ENCODE measurements around the gene TLN1. TPM values are rescaled to one million over a fixed set of nuclear protein-coding genes. Genes with fewer than 3 reads are reported as not detected.

Gene TLN1
- total and polyA plus RNA-seq, 7 donors = 45.0 to 609 (median 354) TPM

- peak within 1 kb of the TSS; percentile 88 to 97 (median 94) for H3K4me3 ChIP-seq
- peak; percentile 96 to 100 (median 99) for TF ChIP-seq POLR2AphosphoS5 (IDR thresholded peaks at IDR 0.05)
- TF ChIP-seq, protein P1, sequence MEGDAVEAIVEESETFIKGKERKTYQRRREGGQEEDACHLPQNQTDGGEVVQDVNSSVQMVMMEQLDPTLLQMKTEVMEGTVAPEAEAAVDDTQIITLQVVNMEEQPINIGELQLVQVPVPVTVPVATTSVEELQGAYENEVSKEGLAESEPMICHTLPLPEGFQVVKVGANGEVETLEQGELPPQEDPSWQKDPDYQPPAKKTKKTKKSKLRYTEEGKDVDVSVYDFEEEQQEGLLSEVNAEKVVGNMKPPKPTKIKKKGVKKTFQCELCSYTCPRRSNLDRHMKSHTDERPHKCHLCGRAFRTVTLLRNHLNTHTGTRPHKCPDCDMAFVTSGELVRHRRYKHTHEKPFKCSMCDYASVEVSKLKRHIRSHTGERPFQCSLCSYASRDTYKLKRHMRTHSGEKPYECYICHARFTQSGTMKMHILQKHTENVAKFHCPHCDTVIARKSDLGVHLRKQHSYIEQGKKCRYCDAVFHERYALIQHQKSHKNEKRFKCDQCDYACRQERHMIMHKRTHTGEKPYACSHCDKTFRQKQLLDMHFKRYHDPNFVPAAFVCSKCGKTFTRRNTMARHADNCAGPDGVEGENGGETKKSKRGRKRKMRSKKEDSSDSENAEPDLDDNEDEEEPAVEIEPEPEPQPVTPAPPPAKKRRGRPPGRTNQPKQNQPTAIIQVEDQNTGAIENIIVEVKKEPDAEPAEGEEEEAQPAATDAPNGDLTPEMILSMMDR (IDR thresholded peaks at IDR 0.05) = peak in 1 of 4 experiments; percentile 11
- TF ChIP-seq EP300 (IDR thresholded peaks at IDR 0.05) = peak in 3 of 4 donors; percentile 10 to 47 (median 35)
- TF ChIP-seq POLR2A (IDR thresholded peaks at IDR 0.05) = peak; percentile 91 to 97
- peak; percentile 96 for DNase-seq
- no peaks in the 10 kb centered on the region for H3K27me3 ChIP-seq
- H3K36me3 ChIP-seq = peaks cover 9 to 44% (median 29%) of the 10 kb centered on the region in 4 donors
- WGBS, 2 donors = 36 to 41% methylated on average over 61 of the region's 61 CpGs
- H3K27ac ChIP-seq = peak within 1 kb of the TSS; percentile 95 to 100 (median 98)
- H3K9me3 ChIP-seq = no peaks in the 10 kb centered on the region
- peaks cover 0 to 46% (median 30%) of the 10 kb centered on the region in 4 donors for H3K4me1 ChIP-seq
- intact Hi-C loops (cut with DNase I) = loop anchor here (1.0 kb wide), 3 partner anchors 24 to 39 kb away; partner anchors contain the start of gene ARHGEF39
These were observed 42.3 kb downstream of the TLN1 start, which contains the start of gene TPM2 for GRCh38 chr9:35689542-35690293. Gene TPM2 (minus strand): TSS chr9:35689925. CDS start chr9:35689817, 108 bp downstream.

GRCh38 chr9:35688558-35689541 lies 43.1 kb downstream of the TLN1 start:
- Histone ChIP-seq H3K9me3 (no peaks in the 10 kb centered on the region), H3K27me3 (no peaks in the 10 kb centered on the region), H3K36me3 (peaks cover 16 to 52% (median 38%) of the 10 kb centered on the region in 4 donors), H3K4me3 (peak overlapping the region; percentile 88 to 97 (median 94)), H3K27ac (peak overlapping the region; percentile 95 to 100 (median 98)), H3K4me1 (peaks cover 0 to 54% (median 35%) of the 10 kb centered on the region in 4 donors)
- 70 to 82% methylated on average over 12 of the region's 12 CpGs for whole genome bisulfite sequencing, 2 donors
- intact Hi-C loops (cut with DNase I) = loop anchor here (1.0 kb wide), 1 partner anchor 24 kb away; the partner anchor contains the start of gene ARHGEF39
- TF ChIP-seq POLR2AphosphoS5 (IDR thresholded peaks at IDR 0.05) = peak in 1 of 4 donors; percentile 4
- TF ChIP-seq, protein P1 (IDR thresholded peaks at IDR 0.05) = no peak
- DNase-seq = no peak

DNA sequence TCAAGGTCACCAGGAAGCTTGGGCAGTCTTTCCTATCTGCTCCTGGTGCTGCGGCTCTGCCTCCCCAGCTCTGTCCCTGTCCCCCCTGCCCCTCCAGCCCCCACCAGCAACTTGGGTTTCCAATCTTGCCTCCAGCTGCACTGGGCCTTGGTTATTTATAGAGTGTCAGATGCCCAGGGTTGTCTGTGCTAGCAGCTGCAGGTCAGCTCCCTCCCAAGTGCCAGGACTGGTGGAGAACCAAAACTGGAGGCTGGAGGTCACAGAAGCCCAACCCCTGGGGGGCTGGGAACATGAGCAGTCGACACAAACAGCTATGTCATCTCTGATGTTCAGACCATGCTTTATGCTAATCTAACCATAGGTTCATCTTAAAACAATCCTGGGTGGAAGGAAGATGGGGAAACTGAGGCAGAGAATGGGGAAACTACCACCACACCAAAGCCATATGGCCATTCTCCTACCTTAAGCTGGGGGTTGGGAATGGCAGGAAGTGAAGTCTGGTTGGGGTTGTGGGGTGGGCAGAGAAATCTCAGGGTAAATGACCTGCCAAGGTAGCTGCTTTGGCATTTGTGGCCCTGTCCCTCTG lies 43.9 kb downstream of the TLN1 start:
- Histone ChIP-seq H3K27me3 (no peaks in the 10 kb centered on the region), H3K36me3 (peaks cover 21 to 60% (median 45%) of the 10 kb centered on the region in 4 donors), H3K4me3 (peak overlapping the region; percentile 88 to 97 (median 94)), H3K4me1 (peaks cover 0 to 62% (median 43%) of the 10 kb centered on the region in 4 donors), H3K27ac (peak overlapping the region; percentile 95 to 100 (median 98)), H3K9me3 (no peaks in the 10 kb centered on the region)
- WGBS, 2 donors = 86 to 93% methylated on average over 2 of the region's 2 CpGs
- intact Hi-C loops (cut with DNase I) = no loop called here
- TF ChIP-seq EP300 (IDR thresholded peaks at IDR 0.05) (no peak), POLR2AphosphoS5 (IDR thresholded peaks at IDR 0.05) (peak in 2 of 4 donors; percentile 39 to 43)
- no peak for DNase-seq

DNA sequence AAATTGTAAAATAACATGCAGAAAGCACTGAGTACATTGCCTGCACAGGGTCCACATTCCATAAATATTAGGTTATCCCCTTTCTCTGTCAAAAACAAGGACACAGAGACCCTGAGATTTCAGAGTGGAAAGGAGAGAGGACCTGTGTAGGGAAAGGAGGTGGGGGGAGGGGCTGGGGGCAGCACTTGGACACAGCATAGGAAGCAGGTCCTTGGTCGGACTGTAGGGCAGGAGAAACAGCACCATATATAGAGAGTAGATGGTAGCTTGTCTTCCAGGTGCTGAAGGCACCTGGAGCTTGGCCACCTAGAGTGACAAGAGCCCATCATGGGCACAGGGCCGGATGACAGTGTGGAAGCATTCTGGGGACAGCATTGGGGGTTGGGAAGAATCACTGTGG lies 44.7 kb downstream of the TLN1 start:
- peak overlapping the region; percentile 95 to 100 (median 98) for H3K27ac ChIP-seq
- TF ChIP-seq POLR2AphosphoS5 (IDR thresholded peaks at IDR 0.05) = peak in 2 of 4 donors; percentile 4 to 54
- TF ChIP-seq, protein P1 (IDR thresholded peaks at IDR 0.05) = no peak

More for the DNA sequence above, 44.7 kb downstream of the TLN1 start:
- 82 to 87% methylated on average over 2 of the region's 2 CpGs for WGBS, 2 donors
- DNase-seq = no peak
- Histone ChIP-seq H3K4me1 (peaks cover 0 to 67% (median 48%) of the 10 kb centered on the region in 4 donors), H3K9me3 (no peaks in the 10 kb centered on the region), H3K27me3 (no peaks in the 10 kb centered on the region), H3K36me3 (peaks cover 28 to 68% (median 53%) of the 10 kb centered on the region in 4 donors), H3K4me3 (peak overlapping the region; percentile 88 to 97 (median 94))
- intact Hi-C loops (cut with DNase I) = no loop called here
